ENCODE measurements around the gene ARL15.

DNA sequence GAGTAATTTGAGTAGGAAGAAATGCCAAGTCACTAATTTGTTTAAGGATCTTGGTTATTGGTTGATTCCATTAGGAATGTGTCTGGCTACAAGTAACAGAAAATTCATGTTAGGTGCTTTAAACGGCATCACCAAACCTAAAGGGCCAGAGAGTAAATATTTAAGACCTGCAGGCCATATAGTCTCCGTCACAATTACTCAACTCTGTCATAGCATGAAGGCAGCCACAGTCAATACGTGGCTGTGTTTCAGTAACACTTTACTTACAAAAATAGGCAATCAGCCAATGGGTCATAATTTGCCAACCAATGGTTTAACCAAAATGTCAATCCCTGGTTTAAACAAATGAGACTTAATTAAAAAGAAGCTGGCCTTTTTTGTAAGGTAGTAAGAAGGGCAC, 98.5 kb downstream of the ARL15 start:
- TF ChIP-seq, protein P1, sequence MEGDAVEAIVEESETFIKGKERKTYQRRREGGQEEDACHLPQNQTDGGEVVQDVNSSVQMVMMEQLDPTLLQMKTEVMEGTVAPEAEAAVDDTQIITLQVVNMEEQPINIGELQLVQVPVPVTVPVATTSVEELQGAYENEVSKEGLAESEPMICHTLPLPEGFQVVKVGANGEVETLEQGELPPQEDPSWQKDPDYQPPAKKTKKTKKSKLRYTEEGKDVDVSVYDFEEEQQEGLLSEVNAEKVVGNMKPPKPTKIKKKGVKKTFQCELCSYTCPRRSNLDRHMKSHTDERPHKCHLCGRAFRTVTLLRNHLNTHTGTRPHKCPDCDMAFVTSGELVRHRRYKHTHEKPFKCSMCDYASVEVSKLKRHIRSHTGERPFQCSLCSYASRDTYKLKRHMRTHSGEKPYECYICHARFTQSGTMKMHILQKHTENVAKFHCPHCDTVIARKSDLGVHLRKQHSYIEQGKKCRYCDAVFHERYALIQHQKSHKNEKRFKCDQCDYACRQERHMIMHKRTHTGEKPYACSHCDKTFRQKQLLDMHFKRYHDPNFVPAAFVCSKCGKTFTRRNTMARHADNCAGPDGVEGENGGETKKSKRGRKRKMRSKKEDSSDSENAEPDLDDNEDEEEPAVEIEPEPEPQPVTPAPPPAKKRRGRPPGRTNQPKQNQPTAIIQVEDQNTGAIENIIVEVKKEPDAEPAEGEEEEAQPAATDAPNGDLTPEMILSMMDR (conservative IDR thresholded peaks at IDR 0.05; ENCODE audit: low read depth, low read length), result no peak
- TF ChIP-seq EZH2phosphoT487 (IDR thresholded peaks at IDR 0.05; ENCODE audit: borderline replicate concordance, low read length) (no peak), EZH2 (IDR thresholded peaks at IDR 0.05; ENCODE audit: low read length, unreplicated experiment) (no peak)

Measured in PC-3 (cell line).